ENCODE results near the gene C10orf71.

C10orf71 gene

GRCh38 chr10:49298983-49299815 lies at the start of gene C10orf71:
TSS of gene C10orf71 (plus strand) at chr10:49299170. CDS start at chr10:49322546, 23,376 bp downstream.
- DNase-seq = no peak

GRCh38 chr10:49252313-49253034 lies 46.5 kb upstream of the C10orf71 start:
- no peak for DNase-seq

- DNase-seq = no peak
These were observed 45.5 kb upstream of the C10orf71 start for GRCh38 chr10:49253340-49253906.

GRCh38 chr10:49254150-49254549 lies 44.8 kb upstream of the C10orf71 start:
- DNase-seq = no peak

GRCh38 chr10:49254556-49255318 lies 44.2 kb upstream of the C10orf71 start:
- DNase-seq = no peak

- no peak for DNase-seq
These were observed 43.1 kb upstream of the C10orf71 start for GRCh38 chr10:49255883-49256282.

GRCh38 chr10:49257154-49257553 lies 41.8 kb upstream of the C10orf71 start:
- DNase-seq = no peak

- DNase-seq = no peak
These were observed 41.2 kb upstream of the C10orf71 start for GRCh38 chr10:49257626-49258349.

- DNase-seq = no peak
These were observed 40.7 kb upstream of the C10orf71 start for GRCh38 chr10:49258350-49258683.

- DNase-seq = no peak
These were observed 38.2 kb upstream of the C10orf71 start for GRCh38 chr10:49260644-49261296.

GRCh38 chr10:49263591-49263990 lies 35.4 kb upstream of the C10orf71 start:
- no peak for DNase-seq

- DNase-seq = no peak
These were observed 34.7 kb upstream of the C10orf71 start for GRCh38 chr10:49264177-49264677.

- no peak for DNase-seq
These were observed 33.1 kb upstream of the C10orf71 start for GRCh38 chr10:49265885-49266284.

GRCh38 chr10:49268185-49268584 lies 30.8 kb upstream of the C10orf71 start:
- DNase-seq = no peak

GRCh38 chr10:49269523-49269922 lies 29.4 kb upstream of the C10orf71 start:
- no peak for DNase-seq

GRCh38 chr10:49270565-49270964 lies 28.4 kb upstream of the C10orf71 start:
- no peak for DNase-seq

- no peak for DNase-seq
These were observed 27.6 kb upstream of the C10orf71 start for GRCh38 chr10:49271346-49271745.

GRCh38 chr10:49272251-49273081 lies 26.5 kb upstream of the C10orf71 start:
- DNase-seq = no peak

- no peak for DNase-seq
These were observed 25.9 kb upstream of the C10orf71 start for GRCh38 chr10:49273082-49273465.

- no peak for DNase-seq
These were observed 25.3 kb upstream of the C10orf71 start for GRCh38 chr10:49273626-49274025.

All from C1 segment of cervical spinal cord (tissue), 14 donors.